Measurements from ENCODE around the gene WFDC10A. TPM values are rescaled to one million over a fixed set of nuclear protein-coding genes. Genes with fewer than 3 reads are reported as not detected.

Gene WFDC10A
- total RNA-seq, 1 donor: not detected

- DNase-seq (ENCODE audit: insufficient read length, low spot score, missing footprints): peak; percentile 15
- Histone ChIP-seq H3K36me3 (ENCODE audit: insufficient read depth, low read length) (no peaks in the 10 kb centered on the region), H3K79me2 (ENCODE audit: insufficient read depth, low read length) (no peaks in the 10 kb centered on the region), H4K20me1 (ENCODE audit: insufficient read depth, low read length) (no peaks in the 10 kb centered on the region), H3K27ac (ENCODE audit: low read depth, low read length) (no peak overlapping the region), H3K4me1 (ENCODE audit: insufficient read depth, low read length) (no peaks in the 10 kb centered on the region), H3K27me3 (ENCODE audit: insufficient read depth, low read length) (peaks cover 20% of the 10 kb centered on the region), H3K4me2 (ENCODE audit: insufficient read depth, low read length) (no peak overlapping the region), H2AFZ (ENCODE audit: low read length) (no peak overlapping the region), H3K9me3 (ENCODE audit: low read depth, low read length) (no peaks in the 10 kb centered on the region), H3K4me3 (ENCODE audit: insufficient read depth, low read length) (no peak overlapping the region)
- TF ChIP-seq CTCF (IDR thresholded peaks at IDR 0.05; ENCODE audit: extremely low read depth, low read depth, low read length): no peak
Measured at GRCh38 chr20:45595235-45595634, 34.3 kb upstream of the WFDC10A start.

- no peak for DNase-seq (ENCODE audit: insufficient read length, low spot score, missing footprints)
- H3K79me2 ChIP-seq (ENCODE audit: insufficient read depth, low read length): no peaks in the 10 kb centered on the region
- H3K36me3 ChIP-seq (ENCODE audit: insufficient read depth, low read length): no peaks in the 10 kb centered on the region
Measured at GRCh38 chr20:45607810-45608209, 21.7 kb upstream of the WFDC10A start.

DNA sequence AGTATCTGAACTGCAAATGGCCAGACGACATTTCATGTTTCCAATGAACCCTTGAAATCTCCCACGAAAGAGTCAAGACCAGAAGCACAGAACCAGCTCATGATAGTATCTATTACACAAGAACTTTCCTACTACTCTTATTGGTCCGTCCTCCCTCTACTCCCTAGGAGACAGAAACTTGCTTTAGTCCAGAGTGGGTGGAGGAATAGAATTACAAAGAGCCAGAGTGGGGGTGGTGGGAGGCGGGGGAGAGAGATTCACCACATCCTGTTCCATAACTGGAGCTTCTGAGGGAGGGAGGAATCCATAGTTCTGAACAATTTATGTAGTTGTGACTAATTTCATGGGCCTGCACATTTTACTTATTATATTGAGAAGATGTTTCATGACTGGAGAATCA, 18.5 kb upstream of the WFDC10A start:
- Histone ChIP-seq H3K9me3 (ENCODE audit: low read depth, low read length) (no peaks in the 10 kb centered on the region), H3K4me3 (ENCODE audit: insufficient read depth, low read length) (peak overlapping the region; percentile 31), H3K27ac (ENCODE audit: low read depth, low read length) (peak overlapping the region; percentile 53)

More at GRCh38 chr20:45607810-45608209, 21.7 kb upstream of the WFDC10A start:
- TF ChIP-seq CTCF (IDR thresholded peaks at IDR 0.05; ENCODE audit: extremely low read depth, low read depth, low read length): no peak
- H3K4me2 ChIP-seq (ENCODE audit: insufficient read depth, low read length): no peak overlapping the region
- H3K4me1 ChIP-seq (ENCODE audit: insufficient read depth, low read length): peaks cover 21% of the 10 kb centered on the region
- no peak overlapping the region for H2AFZ ChIP-seq (ENCODE audit: low read length)
- no peaks in the 10 kb centered on the region for H4K20me1 ChIP-seq (ENCODE audit: insufficient read depth, low read length)
- no peak overlapping the region for H3K27ac ChIP-seq (ENCODE audit: low read depth, low read length)
- peaks cover 3% of the 10 kb centered on the region for H3K9me3 ChIP-seq (ENCODE audit: low read depth, low read length)
- no peak overlapping the region for H3K4me3 ChIP-seq (ENCODE audit: insufficient read depth, low read length)
- no peaks in the 10 kb centered on the region for H3K27me3 ChIP-seq (ENCODE audit: insufficient read depth, low read length)

DNA sequence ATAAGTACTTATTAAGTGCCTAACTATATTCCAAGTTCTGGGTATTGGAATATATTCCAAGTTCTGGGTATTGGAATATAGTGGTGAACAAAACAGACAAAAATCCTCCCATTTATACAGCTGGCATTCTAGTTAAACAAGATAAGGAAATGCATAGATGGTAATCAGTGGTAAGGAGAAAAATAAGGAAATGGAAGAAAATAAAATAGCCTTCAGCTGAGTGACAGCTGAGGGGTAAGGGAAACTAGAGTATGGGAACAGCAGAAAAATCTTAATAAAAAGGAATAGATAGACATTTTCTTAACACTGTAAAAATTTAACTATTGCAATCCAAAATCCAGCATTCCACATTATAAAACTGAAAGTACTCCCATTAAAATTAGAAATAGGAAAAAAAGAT, 17.2 kb upstream of the WFDC10A start:
- TF ChIP-seq CTCF (IDR thresholded peaks at IDR 0.05; ENCODE audit: extremely low read depth, low read depth, low read length): no peak
- no peak overlapping the region for H3K4me2 ChIP-seq (ENCODE audit: insufficient read depth, low read length)
- no peaks in the 10 kb centered on the region for H3K9me3 ChIP-seq (ENCODE audit: low read depth, low read length)
- peaks cover 21% of the 10 kb centered on the region for H3K4me1 ChIP-seq (ENCODE audit: insufficient read depth, low read length)
- no peaks in the 10 kb centered on the region for H4K20me1 ChIP-seq (ENCODE audit: insufficient read depth, low read length)
- no peaks in the 10 kb centered on the region for H3K27me3 ChIP-seq (ENCODE audit: insufficient read depth, low read length)
- no peak for DNase-seq (ENCODE audit: insufficient read length, low spot score, missing footprints)
- H3K79me2 ChIP-seq (ENCODE audit: insufficient read depth, low read length): no peaks in the 10 kb centered on the region
- H2AFZ ChIP-seq (ENCODE audit: low read length): no peak overlapping the region
- no peak overlapping the region for H3K27ac ChIP-seq (ENCODE audit: low read depth, low read length)
- no peaks in the 10 kb centered on the region for H3K36me3 ChIP-seq (ENCODE audit: insufficient read depth, low read length)
- no peak overlapping the region for H3K4me3 ChIP-seq (ENCODE audit: insufficient read depth, low read length)

More for the DNA sequence above, 18.5 kb upstream of the WFDC10A start:
- Histone ChIP-seq H3K79me2 (ENCODE audit: insufficient read depth, low read length) (no peaks in the 10 kb centered on the region), H3K4me2 (ENCODE audit: insufficient read depth, low read length) (peak overlapping the region; percentile 47), H3K27me3 (ENCODE audit: insufficient read depth, low read length) (no peaks in the 10 kb centered on the region), H3K36me3 (ENCODE audit: insufficient read depth, low read length) (no peaks in the 10 kb centered on the region), H4K20me1 (ENCODE audit: insufficient read depth, low read length) (no peaks in the 10 kb centered on the region), H2AFZ (ENCODE audit: low read length) (peak overlapping the region; percentile 80), H3K4me1 (ENCODE audit: insufficient read depth, low read length) (peaks cover 21% of the 10 kb centered on the region)
- no peak for TF ChIP-seq CTCF (IDR thresholded peaks at IDR 0.05; ENCODE audit: extremely low read depth, low read depth, low read length)
- peak; percentile 42 for DNase-seq (ENCODE audit: insufficient read length, low spot score, missing footprints)

All from osteoblast (primary cell).